ENCODE results near the gene PDZD2.

Gene PDZD2

DNA sequence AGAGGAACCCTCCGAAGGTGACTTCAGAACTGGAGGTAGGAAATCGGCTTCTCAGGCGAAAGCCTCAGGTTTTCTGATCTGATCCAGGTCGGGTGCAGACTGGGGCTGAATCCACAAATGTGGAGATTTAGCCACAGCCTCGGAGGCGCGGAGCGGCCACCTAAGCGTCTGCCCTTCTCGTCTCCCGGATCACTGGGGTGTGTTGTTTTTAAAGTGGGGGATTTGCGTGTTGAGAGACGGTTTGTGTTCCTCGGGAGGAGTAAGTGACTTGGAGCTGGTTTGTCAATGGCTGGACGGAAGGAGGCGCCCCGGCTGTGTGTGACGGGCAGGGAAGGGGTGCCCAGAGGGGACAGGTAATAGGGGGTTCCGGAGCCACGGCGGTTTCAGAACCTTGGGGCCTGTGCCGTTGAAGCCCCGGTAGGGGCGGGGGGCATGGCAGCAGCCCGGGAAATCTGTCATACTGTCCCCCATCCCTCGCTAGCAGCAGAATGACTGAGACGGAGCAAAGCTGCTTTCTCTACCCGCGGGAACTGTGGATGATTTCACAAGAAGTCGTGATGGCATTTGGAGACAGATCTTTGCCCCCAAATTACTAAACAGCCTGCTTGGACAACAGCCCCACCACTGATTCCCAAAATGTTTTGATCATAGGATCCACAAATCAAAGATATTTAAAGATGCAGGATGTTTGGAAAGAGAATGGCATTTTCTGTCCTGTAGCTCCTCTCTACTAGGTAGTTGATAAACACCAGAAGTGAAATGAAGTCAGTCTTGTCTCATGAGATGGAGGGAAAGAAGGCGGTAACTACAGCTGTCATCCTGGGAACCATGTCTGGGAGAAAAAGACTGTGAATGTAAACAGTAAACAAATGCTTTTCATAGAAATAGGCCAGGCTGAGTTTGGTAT, 216.5 kb downstream of the PDZD2 start:
- Histone ChIP-seq H3K27ac (ENCODE audit: low read length) (no peak overlapping the region), H3K27me3 (ENCODE audit: low read depth, low read length) (no peaks in the 10 kb centered on the region), H3K36me3 (ENCODE audit: control insufficient read depth in 1 of 2, insufficient read depth in 2 of 2, low read length in 2 of 2) (peaks cover 0 to 6% of the 10 kb centered on the region in 2 donors), H3K4me3 (ENCODE audit: low read depth in 1 of 2, low read length in 2 of 2) (peak overlapping the region; percentile 53 to 75), H3K9me3 (ENCODE audit: control insufficient read depth in 1 of 2, low read length in 2 of 2) (peaks cover 14 to 22% of the 10 kb centered on the region in 2 donors), H3K4me1 (ENCODE audit: control insufficient read depth in 1 of 2, insufficient read depth in 2 of 2, low read length in 2 of 2) (peaks cover 0 to 3% of the 10 kb centered on the region in 2 donors)

DNA sequence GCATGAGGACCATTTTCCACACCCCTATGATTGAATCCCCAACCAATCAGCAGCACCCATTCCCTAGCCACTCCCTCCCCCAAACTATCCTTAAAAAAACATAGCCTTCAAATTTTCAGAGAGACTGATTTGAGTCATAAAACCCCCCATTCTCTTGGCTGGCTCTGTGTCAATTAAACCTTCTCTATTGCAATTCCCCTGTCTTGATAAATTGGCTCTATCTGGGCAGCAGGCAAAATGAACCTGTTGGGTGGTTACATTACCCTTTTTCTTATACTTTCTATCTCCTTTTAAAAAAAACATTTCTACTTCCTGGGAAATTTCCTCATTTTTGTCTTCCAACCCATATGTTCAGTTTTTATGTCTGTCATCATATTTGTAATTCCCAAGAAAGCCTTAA, 220.2 kb downstream of the PDZD2 start:
- peaks cover 0 to 3% of the 10 kb centered on the region in 2 donors for H3K4me1 ChIP-seq (ENCODE audit: control insufficient read depth in 1 of 2, insufficient read depth in 2 of 2, low read length in 2 of 2)
- no peaks in the 10 kb centered on the region for H3K27me3 ChIP-seq (ENCODE audit: low read depth, low read length)
- H3K9me3 ChIP-seq (ENCODE audit: control insufficient read depth in 1 of 2, low read length in 2 of 2), result peaks cover 15 to 28% of the 10 kb centered on the region in 2 donors
- H3K4me3 ChIP-seq (ENCODE audit: low read depth in 1 of 2, low read length in 2 of 2), result peak overlapping the region in 1 of 2 donors; percentile 1
- peaks cover 0 to 6% of the 10 kb centered on the region in 2 donors for H3K36me3 ChIP-seq (ENCODE audit: control insufficient read depth in 1 of 2, insufficient read depth in 2 of 2, low read length in 2 of 2)
- no peak overlapping the region for H3K27ac ChIP-seq (ENCODE audit: low read length)

DNA sequence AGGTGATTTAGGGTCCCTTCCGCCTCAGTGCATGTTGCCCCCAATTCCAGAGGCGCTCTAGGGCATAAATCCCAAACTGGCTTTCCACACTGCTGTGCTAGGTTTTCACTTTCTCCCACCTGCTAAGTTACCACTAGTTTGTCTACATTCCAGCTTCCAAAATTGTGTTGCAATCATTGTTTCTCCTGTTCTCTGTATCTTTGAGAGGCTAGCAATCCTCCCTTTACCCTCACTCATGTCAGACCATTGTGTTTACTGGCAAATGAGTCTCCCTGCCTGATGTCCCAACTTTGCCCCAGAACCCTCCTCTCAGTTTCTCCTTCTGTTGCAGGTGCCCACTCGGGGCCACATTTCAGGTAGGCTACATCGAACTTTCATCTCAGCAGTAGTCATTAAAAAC, 221.3 kb downstream of the PDZD2 start:
- Histone ChIP-seq H3K4me3 (ENCODE audit: low read depth in 1 of 2, low read length in 2 of 2) (peak overlapping the region in 1 of 2 donors; percentile 4), H3K36me3 (ENCODE audit: control insufficient read depth in 1 of 2, insufficient read depth in 2 of 2, low read length in 2 of 2) (peaks cover 0 to 6% of the 10 kb centered on the region in 2 donors), H3K9me3 (ENCODE audit: control insufficient read depth in 1 of 2, low read length in 2 of 2) (peaks cover 15 to 28% of the 10 kb centered on the region in 2 donors), H3K4me1 (ENCODE audit: control insufficient read depth in 1 of 2, insufficient read depth in 2 of 2, low read length in 2 of 2) (no peaks in the 10 kb centered on the region), H3K27ac (ENCODE audit: low read length) (no peak overlapping the region), H3K27me3 (ENCODE audit: low read depth, low read length) (no peaks in the 10 kb centered on the region)

DNA sequence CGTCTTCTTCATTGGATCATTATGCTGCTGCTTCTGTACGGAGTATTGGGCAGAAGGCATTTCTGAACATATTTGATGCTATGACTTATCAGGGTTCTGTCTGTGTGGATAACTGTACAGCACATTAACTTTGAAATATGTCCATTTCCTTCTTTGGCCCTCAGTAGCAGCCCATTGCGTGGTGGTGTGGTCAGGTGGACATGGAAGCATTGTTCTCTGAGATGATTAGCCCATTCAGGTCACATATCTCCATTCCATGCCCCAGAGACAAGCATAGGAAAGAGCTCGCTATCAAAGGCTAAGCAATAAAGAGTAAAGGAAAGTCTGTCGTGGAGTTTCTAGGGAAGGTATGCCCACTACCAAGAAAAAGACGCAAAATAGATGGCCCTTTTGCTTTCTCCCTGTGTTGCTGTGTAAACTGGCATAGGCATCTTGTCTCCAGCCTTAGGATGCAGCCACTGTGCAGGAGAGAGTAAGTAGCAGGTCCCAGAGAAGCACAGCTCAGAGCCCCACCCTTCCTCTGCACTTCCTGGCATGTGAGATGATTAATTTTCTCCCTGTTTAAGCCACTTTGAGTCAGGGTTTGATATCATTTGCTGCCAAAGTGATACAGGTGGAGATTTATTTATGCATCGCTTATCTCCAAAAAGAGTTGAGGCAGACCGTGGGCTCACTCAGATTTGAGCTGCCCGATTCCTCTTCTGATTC, 221.9 kb downstream of the PDZD2 start:
- no peak overlapping the region for H3K27ac ChIP-seq (ENCODE audit: low read length)
- H3K36me3 ChIP-seq (ENCODE audit: control insufficient read depth in 1 of 2, insufficient read depth in 2 of 2, low read length in 2 of 2), result peaks cover 0 to 6% of the 10 kb centered on the region in 2 donors
- H3K4me3 ChIP-seq (ENCODE audit: low read depth in 1 of 2, low read length in 2 of 2), result no peak overlapping the region

DNA sequence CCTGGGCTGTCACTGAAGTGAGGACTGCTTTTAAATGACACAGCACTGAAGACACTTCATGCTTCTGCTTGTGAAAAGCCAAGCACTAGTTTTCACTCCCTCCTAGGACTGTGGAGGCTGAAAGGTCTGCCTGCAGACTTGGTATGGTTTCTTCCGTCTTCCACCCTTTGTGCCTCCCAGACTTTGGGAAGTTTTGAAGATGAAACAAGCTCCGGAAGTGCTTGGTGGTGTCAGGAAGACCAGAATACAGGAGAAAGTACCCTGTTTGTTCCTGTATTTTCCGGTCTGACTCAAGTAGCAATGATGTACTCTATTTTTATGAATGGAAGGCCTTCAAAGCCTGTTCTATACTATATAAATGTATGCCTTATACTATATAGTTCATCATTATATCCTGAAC, 222.7 kb downstream of the PDZD2 start:
- no peak overlapping the region for H3K4me3 ChIP-seq (ENCODE audit: low read depth in 1 of 2, low read length in 2 of 2)
- H3K27ac ChIP-seq (ENCODE audit: low read length), result no peak overlapping the region
- H3K27me3 ChIP-seq (ENCODE audit: low read depth, low read length), result no peaks in the 10 kb centered on the region

More for the DNA sequence above, 221.9 kb downstream of the PDZD2 start:
- Histone ChIP-seq H3K9me3 (ENCODE audit: control insufficient read depth in 1 of 2, low read length in 2 of 2) (peaks cover 15 to 28% of the 10 kb centered on the region in 2 donors), H3K27me3 (ENCODE audit: low read depth, low read length) (no peaks in the 10 kb centered on the region), H3K4me1 (ENCODE audit: control insufficient read depth in 1 of 2, insufficient read depth in 2 of 2, low read length in 2 of 2) (no peaks in the 10 kb centered on the region)

DNA sequence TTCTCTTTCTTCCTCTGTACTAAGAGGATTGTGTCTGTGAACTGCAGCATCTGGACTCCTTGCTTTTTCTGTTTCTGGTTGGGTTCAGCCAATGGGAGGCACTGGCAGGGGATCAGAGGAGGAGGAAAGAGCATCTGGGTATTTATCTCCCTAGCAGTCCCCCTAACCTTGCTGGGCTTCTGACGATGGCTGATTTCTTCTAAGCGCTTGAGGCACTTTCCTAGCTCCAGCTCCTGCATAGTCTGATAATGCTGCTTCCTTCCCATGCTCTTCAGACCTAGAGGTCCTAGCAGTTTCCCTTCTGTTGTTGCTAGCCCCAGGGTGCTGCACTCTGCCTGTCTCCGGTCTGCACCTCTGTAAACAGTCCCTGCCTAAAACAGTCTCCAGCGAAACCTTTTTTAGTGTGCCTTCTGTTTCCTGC, 225.1 kb downstream of the PDZD2 start:
- Histone ChIP-seq H3K27me3 (ENCODE audit: low read depth, low read length) (no peaks in the 10 kb centered on the region), H3K4me3 (ENCODE audit: low read depth in 1 of 2, low read length in 2 of 2) (no peak overlapping the region), H3K4me1 (ENCODE audit: control insufficient read depth in 1 of 2, insufficient read depth in 2 of 2, low read length in 2 of 2) (no peaks in the 10 kb centered on the region), H3K27ac (ENCODE audit: low read length) (no peak overlapping the region), H3K36me3 (ENCODE audit: control insufficient read depth in 1 of 2, insufficient read depth in 2 of 2, low read length in 2 of 2) (peaks cover 0 to 6% of the 10 kb centered on the region in 2 donors), H3K9me3 (ENCODE audit: control insufficient read depth in 1 of 2, low read length in 2 of 2) (peaks cover 15 to 17% of the 10 kb centered on the region in 2 donors)

More for the DNA sequence above, 222.7 kb downstream of the PDZD2 start:
- Histone ChIP-seq H3K9me3 (ENCODE audit: control insufficient read depth in 1 of 2, low read length in 2 of 2) (peaks cover 15 to 28% of the 10 kb centered on the region in 2 donors), H3K36me3 (ENCODE audit: control insufficient read depth in 1 of 2, insufficient read depth in 2 of 2, low read length in 2 of 2) (peaks cover 0 to 6% of the 10 kb centered on the region in 2 donors), H3K4me1 (ENCODE audit: control insufficient read depth in 1 of 2, insufficient read depth in 2 of 2, low read length in 2 of 2) (no peaks in the 10 kb centered on the region)

DNA sequence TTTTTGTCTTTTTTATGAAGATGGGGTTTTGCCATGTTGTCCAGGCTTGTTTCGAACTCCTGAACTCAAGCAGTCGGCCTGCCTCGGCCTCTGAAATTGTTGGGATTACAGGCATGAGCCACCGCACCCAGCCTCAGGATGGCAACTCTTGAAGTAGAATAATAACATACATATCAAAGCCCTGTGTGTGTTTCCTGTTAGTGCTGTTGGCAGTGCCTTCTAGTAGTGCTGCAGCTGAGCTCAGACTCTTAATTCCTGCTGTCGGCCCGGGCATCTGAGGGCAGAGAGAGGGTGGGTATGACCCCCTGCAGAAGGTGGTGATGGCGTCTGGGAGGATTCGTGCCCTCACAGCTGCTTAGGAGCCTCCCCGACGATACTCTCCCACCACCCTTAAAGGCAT, 227.2 kb downstream of the PDZD2 start:
- Histone ChIP-seq H3K36me3 (ENCODE audit: control insufficient read depth in 1 of 2, insufficient read depth in 2 of 2, low read length in 2 of 2) (no peaks in the 10 kb centered on the region), H3K27ac (ENCODE audit: low read length) (no peak overlapping the region), H3K27me3 (ENCODE audit: low read depth, low read length) (no peaks in the 10 kb centered on the region), H3K9me3 (ENCODE audit: control insufficient read depth in 1 of 2, low read length in 2 of 2) (peaks cover 0 to under 1% of the 10 kb centered on the region in 2 donors), H3K4me3 (ENCODE audit: low read depth in 1 of 2, low read length in 2 of 2) (no peak overlapping the region), H3K4me1 (ENCODE audit: control insufficient read depth in 1 of 2, insufficient read depth in 2 of 2, low read length in 2 of 2) (no peaks in the 10 kb centered on the region)

DNA sequence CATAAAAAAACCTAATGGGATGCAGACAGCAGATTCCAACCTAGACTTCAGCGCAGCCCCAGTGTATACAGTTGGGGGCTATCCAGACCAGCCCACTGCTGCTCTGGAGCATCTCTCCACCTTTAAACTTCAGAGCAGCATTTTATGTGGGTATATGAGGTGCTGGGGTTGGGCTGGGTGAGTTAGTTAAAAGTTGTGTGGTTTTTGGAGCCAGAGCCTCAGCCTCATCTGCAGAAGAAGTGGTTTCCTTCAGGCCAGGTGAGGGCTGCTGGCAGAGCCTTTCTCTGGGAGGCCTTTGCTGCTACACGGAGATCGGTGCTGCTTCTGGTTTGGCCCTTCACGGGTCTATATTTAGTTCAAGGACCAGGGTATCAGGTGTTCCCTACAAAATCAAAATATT, 228.3 kb downstream of the PDZD2 start:
- no peaks in the 10 kb centered on the region for H3K27me3 ChIP-seq (ENCODE audit: low read depth, low read length)
- H3K36me3 ChIP-seq (ENCODE audit: control insufficient read depth in 1 of 2, insufficient read depth in 2 of 2, low read length in 2 of 2), result no peaks in the 10 kb centered on the region
- no peaks in the 10 kb centered on the region for H3K4me1 ChIP-seq (ENCODE audit: control insufficient read depth in 1 of 2, insufficient read depth in 2 of 2, low read length in 2 of 2)
- H3K27ac ChIP-seq (ENCODE audit: low read length), result no peak overlapping the region
- no peaks in the 10 kb centered on the region for H3K9me3 ChIP-seq (ENCODE audit: control insufficient read depth in 1 of 2, low read length in 2 of 2)
- H3K4me3 ChIP-seq (ENCODE audit: low read depth in 1 of 2, low read length in 2 of 2), result no peak overlapping the region

DNA sequence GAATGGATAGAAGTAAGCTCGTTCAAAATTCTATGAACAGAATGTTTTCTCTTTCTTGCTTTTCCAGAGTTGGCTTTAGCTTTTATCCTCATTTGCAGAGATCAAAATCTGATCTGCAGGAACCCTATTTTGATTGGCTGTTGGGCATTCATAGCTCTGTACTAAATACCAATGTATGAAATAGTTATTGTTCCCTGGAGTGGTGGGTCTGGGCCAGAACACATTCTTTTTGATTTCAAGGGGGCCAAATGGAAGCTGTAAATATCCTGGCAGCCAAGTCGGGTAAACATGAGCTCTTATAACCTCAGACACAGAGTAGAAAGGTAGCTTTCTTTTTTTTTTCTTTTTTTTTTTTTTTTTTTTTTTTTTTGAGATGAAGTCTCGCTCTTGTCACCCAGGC, 241.5 kb downstream of the PDZD2 start:
- no peaks in the 10 kb centered on the region for H3K36me3 ChIP-seq (ENCODE audit: control insufficient read depth in 1 of 2, insufficient read depth in 2 of 2, low read length in 2 of 2)
- no peak overlapping the region for H3K4me3 ChIP-seq (ENCODE audit: low read depth in 1 of 2, low read length in 2 of 2)
- no peak overlapping the region for H3K27ac ChIP-seq (ENCODE audit: low read length)
- no peaks in the 10 kb centered on the region for H3K4me1 ChIP-seq (ENCODE audit: control insufficient read depth in 1 of 2, insufficient read depth in 2 of 2, low read length in 2 of 2)
- no peaks in the 10 kb centered on the region for H3K27me3 ChIP-seq (ENCODE audit: low read depth, low read length)
- no peaks in the 10 kb centered on the region for H3K9me3 ChIP-seq (ENCODE audit: control insufficient read depth in 1 of 2, low read length in 2 of 2)

DNA sequence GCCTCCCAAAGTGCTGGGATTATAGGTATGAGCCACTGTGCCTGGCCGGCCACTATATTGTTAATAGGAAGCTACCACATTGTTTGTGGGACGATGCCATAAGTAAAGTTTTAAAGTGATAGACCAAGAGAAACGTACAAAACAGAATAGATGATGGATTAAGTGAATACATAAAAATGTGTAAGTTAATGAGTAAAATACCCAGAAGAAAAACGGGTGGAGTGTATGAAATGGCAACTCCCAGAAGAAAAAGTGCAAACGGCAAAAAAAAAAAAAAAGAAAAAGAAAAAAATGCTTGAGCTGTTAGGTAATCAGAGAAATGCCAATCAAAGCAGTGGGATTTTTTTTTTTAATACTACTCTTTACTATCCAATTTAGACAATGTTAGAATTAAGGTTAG, 246.0 kb downstream of the PDZD2 start:
- Histone ChIP-seq H3K4me3 (ENCODE audit: low read depth in 1 of 2, low read length in 2 of 2) (no peak overlapping the region), H3K27me3 (ENCODE audit: low read depth, low read length) (no peaks in the 10 kb centered on the region), H3K9me3 (ENCODE audit: control insufficient read depth in 1 of 2, low read length in 2 of 2) (no peaks in the 10 kb centered on the region), H3K36me3 (ENCODE audit: control insufficient read depth in 1 of 2, insufficient read depth in 2 of 2, low read length in 2 of 2) (no peaks in the 10 kb centered on the region), H3K4me1 (ENCODE audit: control insufficient read depth in 1 of 2, insufficient read depth in 2 of 2, low read length in 2 of 2) (peaks cover 0 to 2% of the 10 kb centered on the region in 2 donors), H3K27ac (ENCODE audit: low read length) (no peak overlapping the region)

DNA sequence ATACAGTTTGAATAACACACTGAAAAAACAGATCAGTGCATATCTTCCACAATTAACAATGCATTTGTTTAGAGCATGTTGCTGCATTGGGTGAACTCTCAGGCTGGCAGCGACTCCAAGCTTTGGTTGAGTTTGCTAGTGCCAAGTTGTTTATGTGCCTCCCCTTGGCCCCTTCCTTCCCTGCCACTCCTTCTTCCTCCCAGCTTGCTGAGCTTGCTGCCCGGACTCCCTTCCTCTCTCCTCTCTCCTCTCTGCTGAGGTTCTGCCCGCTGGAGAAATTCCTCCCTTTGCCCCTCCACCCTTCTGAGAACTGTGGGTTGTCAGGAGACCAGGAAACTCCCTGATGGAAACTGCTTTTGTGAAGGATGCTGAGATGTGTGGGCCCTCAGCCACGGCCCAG, 247.3 kb downstream of the PDZD2 start:
- Histone ChIP-seq H3K9me3 (ENCODE audit: control insufficient read depth in 1 of 2, low read length in 2 of 2) (no peaks in the 10 kb centered on the region), H3K27me3 (ENCODE audit: low read depth, low read length) (no peaks in the 10 kb centered on the region), H3K4me3 (ENCODE audit: low read depth in 1 of 2, low read length in 2 of 2) (no peak overlapping the region), H3K4me1 (ENCODE audit: control insufficient read depth in 1 of 2, insufficient read depth in 2 of 2, low read length in 2 of 2) (peaks cover 0 to 2% of the 10 kb centered on the region in 2 donors), H3K36me3 (ENCODE audit: control insufficient read depth in 1 of 2, insufficient read depth in 2 of 2, low read length in 2 of 2) (no peaks in the 10 kb centered on the region), H3K27ac (ENCODE audit: low read length) (no peak overlapping the region)

Measured in muscle layer of duodenum (tissue), 2 donors.